ENCODE data around the gene SCN3B. TPM values are rescaled to one million over a fixed set of nuclear protein-coding genes. Genes with fewer than 3 reads are reported as not detected.

The SCN3B gene
- polyA plus RNA-seq, 1 donor (not counting 4 experiments of a cell fraction or from before 2014, with no cell fraction given) = 0.08 TPM

DNA sequence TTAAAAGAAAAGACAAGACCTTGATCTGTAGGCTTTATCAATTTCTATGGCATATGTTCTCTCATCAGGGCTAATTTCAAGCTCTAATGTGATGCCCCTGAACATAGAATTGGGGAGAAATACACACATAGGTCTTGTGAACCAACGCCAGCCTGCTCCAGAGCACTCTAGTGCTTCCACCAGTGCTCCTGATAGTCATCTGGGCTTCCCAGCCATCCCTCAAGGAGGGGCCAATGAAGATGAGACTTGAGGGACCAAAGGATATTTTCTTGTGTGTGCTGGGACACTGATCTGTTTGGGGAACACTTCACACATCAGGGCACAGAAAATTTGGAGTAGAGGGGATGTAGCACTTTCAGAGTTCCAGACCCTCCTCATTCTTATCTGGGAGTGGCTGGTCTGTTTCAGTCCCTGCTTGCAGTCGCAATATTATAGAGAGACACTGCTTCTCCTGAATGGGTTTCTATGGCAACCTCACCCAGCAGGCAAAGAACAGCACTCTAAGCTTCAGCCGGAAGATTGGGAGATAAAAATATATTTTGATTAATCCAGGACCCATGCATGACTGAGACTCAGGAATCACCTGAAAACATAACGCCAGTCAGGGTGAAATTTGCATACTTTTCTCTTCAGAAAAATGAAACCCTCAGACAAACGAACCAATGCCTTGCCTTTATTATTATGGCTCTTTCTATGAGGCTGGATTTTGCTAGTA lies 28.4 kb upstream of the SCN3B start:
- DNase-seq (ENCODE audit: low read depth, low spot score) (no peak), FAIRE-seq (no peak)
- no peaks in the 10 kb centered on the region for H3K9me1 ChIP-seq (ENCODE audit: control insufficient read depth, extremely low read depth, insufficient read depth, low read length)
- H3K9ac ChIP-seq (ENCODE audit: control insufficient read depth, extremely low read depth, insufficient read depth, low read length) = no peak overlapping the region
- dilution Hi-C loops (cut with MboI; ENCODE audit: extremely low pct_ligation_motif_present, low sequenced_read_pairs) = no loop called here
- no peaks in the 10 kb centered on the region for H3K9me3 ChIP-seq (ENCODE audit: control insufficient read depth, low read depth, low read length)
- H2AFZ ChIP-seq (ENCODE audit: control insufficient read depth, low read length) = no peak overlapping the region
- H3K27me3 ChIP-seq (ENCODE audit: control insufficient read depth, extremely low read depth, insufficient read depth, low read length) = no peaks in the 10 kb centered on the region
- no peaks in the 10 kb centered on the region for H3K36me3 ChIP-seq (ENCODE audit: control insufficient read depth in 2 of 2, extremely low read depth in 1 of 2, insufficient read depth in 2 of 2, low read length in 2 of 2)
- TF ChIP-seq, protein P1, sequence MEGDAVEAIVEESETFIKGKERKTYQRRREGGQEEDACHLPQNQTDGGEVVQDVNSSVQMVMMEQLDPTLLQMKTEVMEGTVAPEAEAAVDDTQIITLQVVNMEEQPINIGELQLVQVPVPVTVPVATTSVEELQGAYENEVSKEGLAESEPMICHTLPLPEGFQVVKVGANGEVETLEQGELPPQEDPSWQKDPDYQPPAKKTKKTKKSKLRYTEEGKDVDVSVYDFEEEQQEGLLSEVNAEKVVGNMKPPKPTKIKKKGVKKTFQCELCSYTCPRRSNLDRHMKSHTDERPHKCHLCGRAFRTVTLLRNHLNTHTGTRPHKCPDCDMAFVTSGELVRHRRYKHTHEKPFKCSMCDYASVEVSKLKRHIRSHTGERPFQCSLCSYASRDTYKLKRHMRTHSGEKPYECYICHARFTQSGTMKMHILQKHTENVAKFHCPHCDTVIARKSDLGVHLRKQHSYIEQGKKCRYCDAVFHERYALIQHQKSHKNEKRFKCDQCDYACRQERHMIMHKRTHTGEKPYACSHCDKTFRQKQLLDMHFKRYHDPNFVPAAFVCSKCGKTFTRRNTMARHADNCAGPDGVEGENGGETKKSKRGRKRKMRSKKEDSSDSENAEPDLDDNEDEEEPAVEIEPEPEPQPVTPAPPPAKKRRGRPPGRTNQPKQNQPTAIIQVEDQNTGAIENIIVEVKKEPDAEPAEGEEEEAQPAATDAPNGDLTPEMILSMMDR (optimal IDR thresholded peaks at IDR 0.05 in 1 of 3, IDR thresholded peaks at IDR 0.05 in 1 of 3, conservative IDR thresholded peaks at IDR 0.05 in 1 of 3; ENCODE audit: extremely low read depth in 1 of 3, insufficient read depth in 2 of 3, low read length in 3 of 3) = no peak
- TF ChIP-seq EZH2 (IDR thresholded peaks at IDR 0.05; ENCODE audit: low read length) = no peak
- no peaks in the 10 kb centered on the region for H3K79me2 ChIP-seq (ENCODE audit: control insufficient read depth, insufficient read depth, low read length)
- H3K27ac ChIP-seq (ENCODE audit: control insufficient read depth, insufficient read depth, low read length) = no peak overlapping the region
- H3K4me3 ChIP-seq (ENCODE audit: control insufficient read depth in 2 of 3, extremely low read depth in 1 of 3, insufficient read depth in 2 of 3, low read depth in 1 of 3, low read length in 3 of 3) = no peak overlapping the region
- H3K4me1 ChIP-seq (ENCODE audit: control insufficient read depth, extremely low read depth, insufficient read depth, low read length) = peaks cover 3% of the 10 kb centered on the region
- no peaks in the 10 kb centered on the region for H4K20me1 ChIP-seq (ENCODE audit: control insufficient read depth, extremely low read depth, insufficient read depth, low read length)
- H3K4me2 ChIP-seq (ENCODE audit: control insufficient read depth, extremely low read depth, insufficient read depth, low read depth, low read length) = no peak overlapping the region

DNA sequence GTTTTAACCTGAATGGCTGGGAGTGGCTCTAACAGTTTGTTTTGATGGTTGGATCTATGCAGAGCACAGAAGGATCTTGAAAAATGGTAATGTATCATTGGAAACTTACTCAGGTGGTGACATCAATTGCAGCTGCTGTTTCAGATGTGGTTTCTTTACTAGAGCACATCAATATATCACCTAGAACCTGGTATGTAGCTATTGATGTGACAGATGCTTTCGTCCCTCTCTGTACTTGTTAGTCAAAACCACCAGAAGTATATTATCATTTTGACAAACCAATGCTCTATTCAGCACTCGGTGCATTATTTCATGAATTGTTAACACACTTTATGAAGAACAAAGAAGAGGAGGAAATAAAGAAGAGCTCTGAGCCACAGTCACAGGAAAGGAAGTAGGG lies 26.6 kb upstream of the SCN3B start:
- H3K9ac ChIP-seq (ENCODE audit: control insufficient read depth, extremely low read depth, insufficient read depth, low read length) = no peak overlapping the region
- no peaks in the 10 kb centered on the region for H3K9me3 ChIP-seq (ENCODE audit: control insufficient read depth, low read depth, low read length)
- no peak overlapping the region for H3K4me3 ChIP-seq (ENCODE audit: control insufficient read depth in 2 of 3, extremely low read depth in 1 of 3, insufficient read depth in 2 of 3, low read depth in 1 of 3, low read length in 3 of 3)
- no peaks in the 10 kb centered on the region for H4K20me1 ChIP-seq (ENCODE audit: control insufficient read depth, extremely low read depth, insufficient read depth, low read length)
- TF ChIP-seq, protein P1 (optimal IDR thresholded peaks at IDR 0.05 in 1 of 3, IDR thresholded peaks at IDR 0.05 in 1 of 3, conservative IDR thresholded peaks at IDR 0.05 in 1 of 3; ENCODE audit: extremely low read depth in 1 of 3, insufficient read depth in 2 of 3, low read length in 3 of 3) = no peak
- no peak for TF ChIP-seq EZH2 (IDR thresholded peaks at IDR 0.05; ENCODE audit: low read length)
- DNase-seq (ENCODE audit: low read depth, low spot score) (no peak), FAIRE-seq (no peak)
- peaks cover 4% of the 10 kb centered on the region for H3K4me1 ChIP-seq (ENCODE audit: control insufficient read depth, extremely low read depth, insufficient read depth, low read length)
- no peaks in the 10 kb centered on the region for H3K9me1 ChIP-seq (ENCODE audit: control insufficient read depth, extremely low read depth, insufficient read depth, low read length)
- H3K79me2 ChIP-seq (ENCODE audit: control insufficient read depth, insufficient read depth, low read length) = no peaks in the 10 kb centered on the region
- H3K27ac ChIP-seq (ENCODE audit: control insufficient read depth, insufficient read depth, low read length) = no peak overlapping the region
- no peaks in the 10 kb centered on the region for H3K36me3 ChIP-seq (ENCODE audit: control insufficient read depth in 2 of 2, extremely low read depth in 1 of 2, insufficient read depth in 2 of 2, low read length in 2 of 2)
- no peaks in the 10 kb centered on the region for H3K27me3 ChIP-seq (ENCODE audit: control insufficient read depth, extremely low read depth, insufficient read depth, low read length)
- no peak overlapping the region for H2AFZ ChIP-seq (ENCODE audit: control insufficient read depth, low read length)
- H3K4me2 ChIP-seq (ENCODE audit: control insufficient read depth, extremely low read depth, insufficient read depth, low read depth, low read length) = no peak overlapping the region
- dilution Hi-C loops (cut with MboI; ENCODE audit: extremely low pct_ligation_motif_present, low sequenced_read_pairs) = no loop called here
